A673 (cell line): ENCODE measurements around the gene AGAP1.

ENCODE experiments used
- EZH2 ChIP-seq: fragments of 200-600 bp; sonication (generic); IDR thresholded peaks from 2 replicates; pipeline ENCODE4 v1.6.1; 2017; ENCODE audit warnings: borderline replicate concordance, low read depth, mild to moderate bottlenecking, mixed read lengths, antibody characterized with exemption, low read length; ENCODE audit not compliant: poor library complexity, severe bottlenecking
- TF ChIP-seq, protein P1 (sequence below): fragments of 300-800, 200-600 bp; sonication (generic); conservative IDR thresholded peaks from 2 replicates; pipeline ENCODE4 v1.5.1; 2017; ENCODE audit warnings: low read depth, mild to moderate bottlenecking, antibody characterized with exemption, low read length, moderate library complexity, mixed read lengths

DNA sequence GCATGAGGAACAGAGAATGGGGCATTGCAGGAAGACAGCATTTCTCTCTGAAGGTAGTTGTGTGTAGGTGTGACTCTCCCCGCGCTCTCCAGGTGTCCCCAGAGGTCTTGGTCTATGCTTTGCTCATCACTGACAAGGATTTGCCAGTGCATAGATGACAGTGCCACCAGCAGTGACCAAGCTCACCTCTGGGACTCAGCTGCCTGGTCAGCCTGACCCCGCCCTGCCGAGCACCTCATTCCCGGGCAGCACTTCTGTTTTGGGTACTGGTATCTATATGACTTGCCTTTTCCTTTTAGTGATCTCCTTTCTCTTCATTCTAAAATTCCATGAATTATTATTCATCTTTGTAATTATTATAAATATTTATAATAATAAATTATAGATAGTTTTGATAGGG lies 615.2 kb downstream of the AGAP1 start:
- TF ChIP-seq, protein P1, sequence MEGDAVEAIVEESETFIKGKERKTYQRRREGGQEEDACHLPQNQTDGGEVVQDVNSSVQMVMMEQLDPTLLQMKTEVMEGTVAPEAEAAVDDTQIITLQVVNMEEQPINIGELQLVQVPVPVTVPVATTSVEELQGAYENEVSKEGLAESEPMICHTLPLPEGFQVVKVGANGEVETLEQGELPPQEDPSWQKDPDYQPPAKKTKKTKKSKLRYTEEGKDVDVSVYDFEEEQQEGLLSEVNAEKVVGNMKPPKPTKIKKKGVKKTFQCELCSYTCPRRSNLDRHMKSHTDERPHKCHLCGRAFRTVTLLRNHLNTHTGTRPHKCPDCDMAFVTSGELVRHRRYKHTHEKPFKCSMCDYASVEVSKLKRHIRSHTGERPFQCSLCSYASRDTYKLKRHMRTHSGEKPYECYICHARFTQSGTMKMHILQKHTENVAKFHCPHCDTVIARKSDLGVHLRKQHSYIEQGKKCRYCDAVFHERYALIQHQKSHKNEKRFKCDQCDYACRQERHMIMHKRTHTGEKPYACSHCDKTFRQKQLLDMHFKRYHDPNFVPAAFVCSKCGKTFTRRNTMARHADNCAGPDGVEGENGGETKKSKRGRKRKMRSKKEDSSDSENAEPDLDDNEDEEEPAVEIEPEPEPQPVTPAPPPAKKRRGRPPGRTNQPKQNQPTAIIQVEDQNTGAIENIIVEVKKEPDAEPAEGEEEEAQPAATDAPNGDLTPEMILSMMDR: no peak
- no peak for TF ChIP-seq EZH2
